GM12864 (cell line): ENCODE results near the gene FAR1.
"Not testable (repeated sequence)": the region's sequence is repeated elsewhere in the genome, so short reads cannot be mapped to it uniquely, and the experiment has no call there.

Experiments used
- DNase-seq: peaks from one replicate; pipeline ENCODE4 v3.0.0-alpha.2; 2011; ENCODE audit warnings: low read depth
- H3K4me3 ChIP-seq: 2 replicates; pipeline ENCODE4 v1.5.1; 2011; ENCODE audit warnings: mild to moderate bottlenecking, low read depth, low read length, control low read depth
- CTCF ChIP-seq: IDR thresholded peaks from 2 replicates; pipeline ENCODE4 v1.5.1; 2011; ENCODE audit warnings: low read depth, mild to moderate bottlenecking, moderate library complexity, low read length, control low read depth, inconsistent platforms; ENCODE audit errors: missing control alignments

FAR1 gene

GRCh38 chr11:13668102-13668956, at the start of gene FAR1:
FAR1 (plus strand) TSS chr11:13668668; CDS start chr11:13694766, 26,098 bp downstream.
- peak; percentile 54 for TF ChIP-seq CTCF

GRCh38 chr11:13620063-13620462, 48.4 kb upstream of the FAR1 start:
- DNase-seq, result no peak
- no peak overlapping the region for H3K4me3 ChIP-seq
- TF ChIP-seq CTCF, result no peak

More at GRCh38 chr11:13668102-13668956, at the start of gene FAR1:
- H3K4me3 ChIP-seq, result peak within 1 kb of the TSS; percentile 88
- peak; percentile 94 for DNase-seq

- H3K4me3 ChIP-seq, DNase-seq: not testable (repeated sequence)
These were observed 41.6 kb upstream of the FAR1 start for GRCh38 chr11:13626818-13627217.

GRCh38 chr11:13628634-13629033, 39.8 kb upstream of the FAR1 start:
- not testable (repeated sequence) for DNase-seq, H3K4me3 ChIP-seq

- no peak for DNase-seq
- no peak overlapping the region for H3K4me3 ChIP-seq
- TF ChIP-seq CTCF, result no peak
These were observed 38.7 kb upstream of the FAR1 start for GRCh38 chr11:13629779-13630178.

- H3K4me3 ChIP-seq, result no peak overlapping the region
- no peak for TF ChIP-seq CTCF
- no peak for DNase-seq
These were observed 33.2 kb upstream of the FAR1 start for GRCh38 chr11:13635290-13635689.

GRCh38 chr11:13635804-13636203, 32.7 kb upstream of the FAR1 start:
- no peak overlapping the region for H3K4me3 ChIP-seq
- no peak for TF ChIP-seq CTCF
- DNase-seq, result no peak
